GM18519 (cell line): ENCODE measurements around the gene LTF.
"Not testable (repeated sequence)": the region's sequence is repeated elsewhere in the genome, so short reads cannot be mapped to it uniquely, and the experiment has no call there.

Source experiments
- ATAC-seq: cut with Tn5 transposase; IDR thresholded peaks from one replicate; pipeline ENCODE4 v1.9.1; 2021; ENCODE audit warnings: mild to moderate bottlenecking, moderate library complexity; ENCODE audit not compliant: unreplicated experiment, low FRiP score

The LTF gene

DNA sequence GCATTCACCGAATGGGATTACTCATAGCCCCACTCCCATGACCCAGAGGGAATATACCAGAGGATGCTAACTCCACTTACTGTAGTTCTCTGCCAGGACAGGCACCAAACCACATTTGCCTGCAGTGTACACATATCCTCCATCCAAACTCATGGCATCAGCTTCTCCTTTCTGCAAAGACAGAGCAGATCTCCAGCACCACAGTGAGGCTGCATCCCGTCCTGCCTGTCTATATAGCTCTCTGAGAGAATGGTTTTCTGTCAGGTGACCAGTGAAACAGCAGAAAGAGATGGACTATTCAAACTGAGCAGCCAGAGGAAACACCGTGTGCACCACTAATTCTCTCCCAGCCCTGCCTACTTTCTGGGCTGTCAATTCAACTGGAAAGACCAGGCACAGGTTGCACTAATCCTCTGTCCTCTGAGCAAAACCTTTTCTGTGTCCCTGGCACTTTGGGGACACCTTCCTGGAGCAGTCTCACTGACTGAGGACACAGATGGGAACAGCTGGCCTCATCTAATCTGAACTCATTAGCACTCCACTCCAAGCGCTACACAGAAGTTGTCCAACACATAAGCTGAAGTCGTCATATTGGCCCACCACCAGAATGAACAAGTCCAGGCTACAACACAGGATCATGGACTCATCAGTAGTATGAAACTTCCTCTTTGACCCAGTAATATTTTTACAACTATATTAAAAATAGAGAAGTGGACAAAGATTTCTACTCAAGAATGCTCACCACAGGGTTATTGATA, 17.3 kb downstream of the LTF start:
- no peak for ATAC-seq

DNA sequence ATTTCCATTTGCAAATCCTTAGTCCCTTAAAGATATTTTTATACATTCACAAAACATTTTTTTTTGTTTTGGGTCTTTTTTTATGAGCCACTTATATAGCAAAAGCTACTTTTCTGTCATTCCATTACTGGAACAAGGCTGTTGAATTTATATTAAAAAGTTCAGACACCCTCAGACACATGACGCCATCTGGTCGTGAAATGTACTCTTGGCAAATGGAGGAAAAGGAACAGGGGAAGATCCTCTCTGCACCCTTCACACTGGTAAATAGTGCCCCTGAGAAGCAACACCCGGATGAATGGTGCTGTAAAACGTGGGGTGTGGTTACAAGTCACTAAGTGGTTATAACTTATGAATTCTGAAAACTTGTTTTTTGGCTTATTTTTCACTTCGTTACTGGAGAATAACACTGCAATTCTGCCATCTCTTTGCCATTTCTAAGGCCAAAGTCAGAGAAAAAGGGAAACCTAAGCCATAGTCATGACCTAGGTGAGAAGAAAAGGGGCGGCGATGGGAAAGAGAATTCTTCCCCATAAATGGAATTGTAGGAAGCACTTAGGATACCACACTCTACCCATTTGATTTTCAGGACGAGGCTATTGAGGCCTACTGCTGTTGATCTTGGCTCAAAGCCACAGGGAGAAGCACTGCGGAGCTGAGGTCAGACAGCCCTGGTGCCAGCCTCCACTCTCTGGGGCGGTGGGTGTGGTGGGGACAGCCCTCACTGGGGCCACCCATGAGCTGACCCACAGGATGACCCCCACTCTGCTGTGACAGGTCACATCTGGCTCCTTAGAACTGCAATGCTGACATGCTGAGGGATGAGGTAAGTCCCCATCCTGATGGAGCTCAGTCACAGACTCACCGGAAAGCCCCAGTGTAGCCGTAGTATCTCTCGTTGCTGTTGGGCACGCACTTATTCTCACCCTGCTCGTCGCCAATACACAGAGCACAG, 21.9 kb downstream of the LTF start:
- ATAC-seq = no peak

DNA sequence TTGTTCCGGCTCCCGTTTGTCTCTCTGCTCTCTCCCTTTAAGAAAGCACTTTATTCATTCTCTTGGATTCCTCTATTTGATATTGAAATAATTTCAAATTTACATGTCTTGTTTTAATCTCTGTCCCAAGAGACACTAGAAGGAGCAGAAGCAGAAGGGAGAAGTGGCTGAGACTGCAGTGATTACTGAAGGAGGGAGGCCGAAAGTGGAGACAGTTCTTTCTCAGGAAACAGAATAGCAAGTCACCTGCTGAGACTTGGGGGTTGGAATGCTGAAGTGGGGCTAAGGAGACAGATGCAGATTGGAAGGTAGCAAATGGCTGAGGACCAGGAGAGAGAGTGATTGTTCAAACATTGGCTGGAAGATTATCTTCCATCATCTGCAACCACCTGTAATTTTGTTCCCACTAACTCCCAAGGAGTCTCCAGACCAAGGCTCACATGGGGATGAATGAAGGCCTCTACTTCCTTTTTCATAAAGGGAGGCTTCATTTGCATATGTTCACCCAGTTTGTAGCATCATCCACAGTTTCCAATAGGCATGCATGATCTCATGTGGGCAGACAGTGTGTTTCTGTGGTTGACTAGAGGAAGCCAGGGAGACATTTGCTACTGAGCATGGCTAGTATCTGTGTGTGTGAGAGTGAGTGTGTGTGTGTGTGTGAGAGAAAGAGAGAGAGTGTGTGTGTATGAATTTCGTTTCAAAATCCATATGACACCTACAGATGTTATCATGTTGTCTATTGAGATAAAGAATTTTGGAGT, 24.0 kb downstream of the LTF start:
- ATAC-seq = peak; percentile 62

DNA sequence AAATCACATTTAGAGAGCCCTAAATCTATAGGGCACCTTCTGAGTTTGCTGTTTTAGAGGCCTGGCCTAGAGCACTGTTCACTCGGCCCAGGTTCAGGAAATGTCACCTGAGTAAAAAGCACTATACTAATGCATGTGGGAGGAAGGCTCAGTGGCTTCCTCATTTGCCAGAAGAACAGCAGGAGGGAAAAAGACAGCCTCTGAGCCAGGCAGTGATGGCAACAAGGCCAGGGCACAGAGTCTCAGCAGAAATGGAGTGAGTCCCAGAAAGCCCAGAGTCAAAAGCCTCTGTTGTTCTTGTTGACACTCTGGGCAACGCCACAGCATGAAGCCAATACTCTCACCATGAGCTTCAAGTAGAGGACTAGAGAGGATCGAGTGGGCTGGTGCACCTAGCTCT, 25.9 kb downstream of the LTF start:
- ATAC-seq = no peak

DNA sequence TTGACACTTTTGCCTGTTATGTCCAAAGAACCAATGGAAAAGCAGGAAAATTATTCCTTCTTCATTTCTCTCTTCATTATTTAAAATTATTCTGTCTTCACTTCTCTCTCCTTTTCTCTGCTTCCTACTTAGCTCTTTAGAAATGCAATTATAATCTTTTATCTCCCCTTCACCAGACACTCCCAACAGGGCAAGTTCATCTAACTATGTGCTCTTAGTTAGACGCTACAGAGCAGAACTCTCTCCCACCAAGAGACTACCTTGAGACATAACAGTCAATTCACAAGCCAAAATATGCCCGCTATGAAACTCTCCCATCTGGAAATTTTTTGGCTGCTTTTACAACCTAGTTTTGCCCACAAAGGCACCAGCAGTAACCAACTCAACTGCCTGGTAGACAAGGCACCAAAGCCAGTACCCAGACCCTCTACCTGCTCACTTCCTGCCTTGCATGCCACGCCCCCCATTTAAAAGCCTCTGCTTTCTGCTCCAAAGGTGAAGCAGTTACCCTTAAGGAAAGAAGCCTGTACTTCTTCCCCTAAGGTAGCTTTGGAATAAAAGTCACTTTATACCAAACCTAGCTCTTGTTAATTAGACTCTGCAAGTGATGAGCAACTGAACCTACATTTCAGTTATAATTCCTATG, 29.5 kb downstream of the LTF start:
- no peak for ATAC-seq

DNA sequence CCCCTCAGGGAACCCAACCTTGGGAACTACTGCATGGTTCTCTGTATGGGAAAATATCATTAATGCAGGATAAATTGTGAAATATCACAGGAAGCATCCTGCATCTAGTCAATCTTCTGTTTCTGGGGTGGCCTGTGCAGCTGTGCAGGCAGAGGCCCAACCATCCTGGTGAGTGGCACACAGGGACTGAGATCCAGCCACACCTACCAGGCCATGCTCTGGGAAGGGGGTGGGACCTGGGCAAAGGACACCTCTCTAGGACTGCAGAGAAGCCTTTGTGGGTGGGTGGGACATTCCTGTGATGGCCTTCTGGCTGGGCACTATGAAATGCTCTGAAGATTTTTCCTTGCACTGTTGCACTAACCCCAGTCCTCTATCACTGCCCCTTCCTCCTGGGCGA, 30.9 kb downstream of the LTF start:
- no peak for ATAC-seq

DNA sequence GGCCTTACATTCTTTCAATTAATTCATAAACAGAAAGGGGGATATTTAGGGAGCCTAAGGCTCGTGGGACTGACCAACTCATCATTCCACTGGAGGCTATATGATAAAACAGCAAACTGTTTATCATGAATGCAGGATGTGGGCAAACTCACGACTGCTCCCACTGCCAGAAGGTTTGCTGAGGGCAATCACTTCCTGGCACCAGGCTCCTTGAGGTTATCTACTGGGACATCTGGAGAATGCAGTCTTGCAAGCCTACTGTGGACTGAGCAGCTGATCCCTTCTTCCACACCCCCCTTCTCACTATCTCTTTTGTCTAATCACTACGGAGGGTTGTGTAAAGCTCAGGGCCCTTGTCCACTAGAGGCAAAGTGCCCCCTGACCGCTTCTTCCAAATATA, 31.6 kb downstream of the LTF start:
- not testable (repeated sequence) for ATAC-seq

DNA sequence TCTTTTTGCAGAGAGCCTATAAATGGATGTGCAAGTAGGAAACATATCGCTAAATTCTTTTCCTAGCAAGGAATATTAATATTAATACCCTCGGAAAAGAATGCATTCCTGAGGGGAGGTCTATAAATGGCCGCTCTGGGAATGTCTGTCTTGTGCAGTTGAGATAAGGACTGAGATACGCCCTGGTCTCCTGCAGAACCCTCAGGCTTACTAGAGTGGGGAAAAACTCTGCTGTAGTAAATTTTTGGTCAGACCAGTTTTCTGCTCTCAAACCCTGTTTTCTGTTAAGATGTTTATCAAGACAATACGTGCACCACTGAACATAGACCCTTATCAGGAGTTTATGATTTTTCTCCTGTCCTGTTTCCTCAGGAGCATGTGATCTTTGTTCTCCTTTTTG, 32.8 kb downstream of the LTF start:
- ATAC-seq = not testable (repeated sequence)

DNA sequence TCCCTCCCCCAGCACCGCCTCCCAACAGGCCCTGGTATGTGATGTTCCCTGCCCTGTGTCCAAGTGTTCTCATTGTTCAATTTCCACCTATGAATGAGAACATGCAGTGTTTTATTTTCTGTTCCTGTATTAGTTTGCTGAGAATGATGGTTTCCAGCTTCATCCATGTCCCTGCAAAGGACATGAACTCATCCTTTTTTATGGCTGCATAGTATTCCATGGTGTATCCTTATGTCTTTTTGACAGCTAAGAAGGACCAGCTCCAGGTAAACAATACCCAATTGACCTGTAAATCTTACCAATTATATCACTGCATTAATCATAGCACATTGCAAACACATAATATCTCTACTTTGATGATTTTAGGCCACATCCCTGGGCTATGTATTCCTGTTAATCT, 33.8 kb downstream of the LTF start:
- ATAC-seq = not testable (repeated sequence)

DNA sequence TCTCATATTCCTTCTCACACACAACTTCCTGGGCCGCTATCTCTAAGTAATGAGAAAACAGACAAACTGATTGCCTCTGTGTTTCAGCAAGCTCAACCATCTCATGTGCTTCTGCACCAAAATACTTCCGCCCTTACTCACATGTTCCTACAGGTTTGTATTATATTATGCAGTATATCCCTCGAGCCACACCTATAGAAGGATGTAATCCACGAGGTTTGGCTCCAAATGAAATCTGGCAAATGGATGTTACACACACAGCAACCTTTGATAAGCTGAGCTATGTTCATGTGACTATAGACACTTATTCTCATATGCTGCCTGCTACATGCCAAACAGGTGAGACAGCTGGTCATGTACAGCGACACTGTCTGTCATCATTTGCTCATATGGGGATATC, 35.0 kb downstream of the LTF start:
- no peak for ATAC-seq

DNA sequence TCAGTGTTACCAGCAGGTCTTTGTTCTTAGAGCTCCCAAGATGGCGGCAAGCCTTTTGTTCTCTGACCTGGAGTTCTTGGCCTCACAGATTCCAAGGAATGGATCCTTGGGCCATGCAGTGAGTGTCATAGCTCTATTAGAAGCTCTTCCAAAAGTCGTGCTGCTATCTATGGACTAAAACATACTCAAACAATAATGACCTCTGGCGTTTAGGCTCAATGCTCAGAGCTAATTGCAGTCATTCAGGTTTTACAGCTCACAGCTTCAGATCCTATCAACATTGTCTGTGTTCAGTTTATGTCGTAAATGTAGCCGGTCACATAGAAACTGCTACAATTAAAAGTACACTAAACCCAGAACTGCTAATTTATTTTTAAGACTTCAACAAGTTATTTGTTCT, 35.5 kb downstream of the LTF start:
- ATAC-seq = no peak

DNA sequence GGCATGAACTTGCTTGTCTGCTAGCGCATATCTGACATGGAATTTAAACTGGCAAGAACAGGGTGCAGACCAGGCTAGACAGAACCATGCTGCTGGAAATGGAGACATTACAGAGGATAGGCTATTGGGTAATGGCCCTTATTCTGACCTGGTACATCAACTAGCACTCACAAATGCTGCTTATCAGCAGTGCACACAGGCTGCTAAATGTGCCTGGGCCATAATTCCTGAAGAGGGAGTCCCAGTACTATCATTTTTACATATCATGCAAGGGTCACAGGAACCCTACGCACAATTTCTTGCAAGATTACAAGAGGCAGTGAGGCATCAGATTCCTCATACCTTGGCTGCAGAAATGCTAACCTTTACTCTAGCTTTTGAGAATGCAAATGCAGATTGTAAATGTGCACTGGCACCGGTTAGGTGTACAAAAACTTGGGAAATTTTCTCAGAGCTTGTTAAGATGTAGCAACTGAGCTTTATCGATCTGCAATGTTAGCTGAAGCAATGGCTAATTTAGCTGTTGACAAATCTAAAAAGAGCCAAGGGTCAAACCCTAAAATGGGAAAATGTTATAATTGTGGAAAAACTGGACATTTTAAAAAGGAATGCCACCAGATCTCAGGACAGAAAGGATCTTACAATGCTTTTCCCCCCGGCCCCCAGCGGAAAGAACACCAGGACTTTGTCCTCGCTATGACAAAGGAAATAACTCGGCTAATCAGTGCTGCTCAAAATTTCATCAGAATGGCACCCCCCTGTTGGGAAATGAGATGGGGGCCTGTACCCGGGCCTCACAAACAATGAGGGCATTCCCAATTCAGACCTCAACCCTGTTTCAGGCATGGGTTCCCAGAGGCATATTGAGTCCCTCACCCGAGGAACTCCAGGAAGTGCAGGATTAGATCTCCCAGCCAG, 36.5 kb downstream of the LTF start:
- ATAC-seq = no peak

DNA sequence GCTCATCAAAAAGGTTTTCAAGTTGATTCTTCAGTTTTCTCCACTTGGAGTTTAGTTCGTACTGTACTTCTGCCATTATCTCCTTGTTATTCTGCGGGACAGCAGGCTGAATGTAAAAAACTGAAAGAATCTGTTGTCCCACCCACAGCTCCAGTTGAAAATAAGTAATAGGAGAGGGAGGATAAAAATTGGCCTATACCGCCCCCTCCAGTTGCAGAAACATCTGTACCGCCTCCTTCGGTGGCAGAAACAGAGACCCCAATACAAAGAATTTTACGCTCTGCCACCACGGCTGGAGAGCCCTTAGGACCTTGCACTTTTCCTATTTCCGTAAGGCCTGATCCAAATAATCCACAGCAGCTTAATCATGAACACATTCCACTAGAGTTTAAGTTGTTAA, 37.3 kb downstream of the LTF start:
- ATAC-seq = not testable (repeated sequence)

DNA sequence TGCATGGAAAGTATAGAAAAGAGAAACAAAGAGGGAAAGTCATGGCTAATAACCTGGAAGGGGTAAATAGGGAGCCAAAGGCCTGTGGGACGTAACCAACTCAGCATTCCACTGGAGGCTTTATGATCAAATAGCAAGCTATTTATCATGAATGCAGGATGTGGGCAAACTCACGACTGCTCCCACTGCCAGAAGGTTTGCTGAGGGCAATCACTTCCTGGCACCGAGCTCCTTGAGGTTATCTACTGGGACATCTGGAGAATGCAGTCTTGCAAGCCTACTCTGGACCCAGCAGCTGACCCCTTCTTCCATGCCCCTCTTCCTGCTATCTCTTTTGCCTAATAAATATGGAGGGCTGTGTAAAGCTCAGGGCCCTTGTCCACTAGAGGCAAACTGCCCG, 38.2 kb downstream of the LTF start:
- ATAC-seq = not testable (repeated sequence)

DNA sequence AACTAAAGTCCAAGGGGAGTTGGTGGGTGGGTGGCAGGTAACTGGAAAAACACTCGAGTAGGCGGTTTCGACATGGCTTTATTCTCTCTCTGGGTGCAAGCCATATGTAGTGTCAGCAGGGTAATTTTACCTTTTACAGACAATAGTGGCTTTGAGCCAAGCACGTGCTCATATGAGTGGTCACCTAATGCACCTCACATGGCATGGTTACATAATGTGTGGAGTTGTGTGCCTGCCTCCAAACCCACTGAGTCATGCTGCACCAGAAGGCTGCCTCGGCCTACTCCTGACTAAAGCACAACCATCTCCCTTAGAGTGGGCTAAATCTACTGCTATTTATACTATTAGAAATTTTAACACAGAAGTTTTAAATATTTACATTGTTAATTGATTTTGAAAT, 41.1 kb downstream of the LTF start:
- no peak for ATAC-seq

DNA sequence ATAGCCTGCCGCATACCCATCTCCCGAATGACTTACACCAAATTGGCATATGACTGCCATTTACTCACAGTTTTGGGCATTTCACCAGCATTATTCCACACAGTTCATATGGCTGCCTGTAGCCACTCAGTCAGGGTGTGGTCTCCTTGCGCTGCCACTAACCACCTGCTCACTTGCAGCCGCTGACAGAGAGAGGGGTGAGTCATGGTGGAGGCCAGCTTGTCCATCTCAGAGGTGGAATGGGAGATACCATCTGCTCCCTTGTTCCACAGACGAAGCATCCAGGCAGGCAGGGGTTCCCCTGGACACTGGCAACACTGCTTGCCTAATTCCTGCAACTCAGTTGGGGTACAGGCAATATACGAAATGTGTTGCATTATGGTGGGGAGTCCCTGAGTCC, 42.1 kb downstream of the LTF start:
- no peak for ATAC-seq

DNA sequence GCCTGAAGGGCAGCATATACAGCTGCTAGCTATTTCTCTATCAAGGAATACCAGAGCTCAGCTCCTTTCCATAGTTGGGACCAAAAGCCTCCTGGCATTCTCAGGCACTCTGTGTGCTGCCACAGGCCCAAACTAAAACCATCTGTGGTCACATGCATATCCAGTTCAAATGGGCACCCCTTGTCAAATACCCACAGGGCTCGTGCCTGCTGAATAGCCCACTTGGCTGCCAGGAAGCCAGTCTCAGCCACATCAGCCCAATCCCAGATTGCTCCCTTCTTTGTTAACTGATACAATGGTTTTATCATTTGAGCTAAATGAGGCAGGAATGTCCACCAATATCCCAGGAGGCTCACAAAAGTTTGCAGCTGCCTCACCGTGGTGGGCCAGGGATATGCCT, 43.8 kb downstream of the LTF start:
- ATAC-seq = no peak

DNA sequence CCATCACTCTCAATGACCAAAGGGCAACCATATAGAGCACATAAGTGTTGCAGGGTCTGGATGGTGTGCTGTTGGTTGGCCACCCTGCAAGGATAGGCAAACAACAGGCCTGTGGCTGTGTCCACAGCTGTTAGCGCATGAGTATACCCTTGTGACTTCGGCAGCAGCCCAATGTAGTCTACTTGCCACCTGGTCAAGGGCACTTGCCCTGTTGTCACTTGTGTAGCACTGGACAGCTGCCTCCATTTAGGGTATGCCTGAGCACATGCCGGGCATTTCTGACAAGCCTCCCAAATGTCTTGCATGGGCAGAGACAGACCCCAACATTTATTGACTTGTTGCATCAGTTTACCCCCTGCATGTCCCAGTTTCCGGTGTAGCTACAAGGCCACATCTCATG, 44.9 kb downstream of the LTF start:
- ATAC-seq = no peak

DNA sequence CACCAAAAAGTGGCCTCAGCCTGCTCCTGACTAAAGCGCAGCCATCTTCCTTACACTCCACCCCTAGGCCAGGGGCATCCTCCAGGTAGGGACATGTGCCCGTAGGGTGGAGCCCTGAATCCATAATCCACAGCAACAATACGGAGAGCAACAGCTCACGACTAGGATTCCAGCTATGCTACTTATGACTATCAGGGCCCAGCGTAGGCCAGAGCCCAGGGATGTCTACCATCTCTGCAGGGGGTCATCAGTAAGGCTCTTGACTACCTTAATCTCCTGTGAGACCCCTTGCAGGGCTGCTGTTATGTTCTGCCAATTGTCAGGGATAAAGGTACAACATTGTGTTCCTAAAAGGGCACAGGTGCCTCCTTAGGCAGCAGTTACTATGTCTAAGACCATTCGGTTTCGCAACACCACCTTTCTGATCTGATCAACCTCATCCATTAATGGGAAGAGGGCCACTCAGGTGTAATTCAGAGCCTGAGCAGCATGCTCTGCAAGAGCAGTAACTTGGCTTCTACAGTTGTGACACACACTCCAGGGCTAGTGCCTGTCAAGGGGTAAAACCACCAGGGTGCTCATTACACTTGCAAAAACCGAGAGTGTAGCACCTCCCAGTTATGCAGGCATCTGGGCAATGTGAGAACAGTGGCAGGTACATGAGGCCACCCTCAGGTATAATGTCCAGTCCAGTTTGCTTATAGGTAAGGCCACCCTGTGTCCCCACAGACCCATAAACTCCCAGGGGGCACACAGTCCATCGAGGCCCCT, 46.7 kb downstream of the LTF start:
- ATAC-seq = no peak
